ENCODE measurements around the gene CIBAR2. TPM values are rescaled to one million over a fixed set of nuclear protein-coding genes. Genes with fewer than 3 reads are reported as not detected.

CIBAR2 gene
- total and polyA plus RNA-seq, 10 of the 15 experiments (the other 5 are each of a cell fraction or from before 2014, with no cell fraction given): 0.05 to 0.16 (median 0.07) TPM; not detected in 7

- ChIA-PET RAD21 (ENCODE audit: unreplicated experiment) (interaction anchor here (1.9 kb wide), 1 partner anchor 27 kb away, joined by 9 read pairs; no protein-coding TSS in a partner anchor), SMC1A (ENCODE audit: uncharacterized antibody, unreplicated experiment) (interaction anchor here (1.3 to 1.8 kb wide), 2 partner anchors 16 to 87 kb away, joined by 3 to 4 read pairs; no protein-coding TSS in a partner anchor), CTCF (interaction anchor here (1.4 to 1.6 kb wide), 2 partner anchors 16 to 104 kb away, joined by 4 read pairs; no protein-coding TSS in a partner anchor), POLR2A (interaction anchor here (1.6 to 2.8 kb wide), 3 partner anchors 10 to 16 kb away, joined by 3 to 7 read pairs (median 6); no protein-coding TSS in a partner anchor)
- FAIRE-seq (no peak), DNase-seq (ENCODE audit: low read depth, low spot score) (no peak), ATAC-seq (no peak)
- H3K27me3 ChIP-seq (replicated peaks in 1 of 2; ENCODE audit: control insufficient read depth in 2 of 2, insufficient read depth in 2 of 2, low read length in 1 of 2): no peaks in the 10 kb centered on the region
- BruUV-seq (replicated peaks): no TSS peak
- H3K9me3 ChIP-seq (replicated peaks; ENCODE audit: control insufficient read depth, insufficient read depth, low read length): no peaks in the 10 kb centered on the region; the same call in 2 of the 3 replicates
- H3K4me1 ChIP-seq (ENCODE audit: control insufficient read depth, insufficient read depth, low read length): peaks cover 9% of the 10 kb centered on the region
- no peak overlapping the region for H3K9ac ChIP-seq (ENCODE audit: control insufficient read depth, insufficient read depth, low read length)
- no peak overlapping the region for H2AFZ ChIP-seq (ENCODE audit: control insufficient read depth, low read depth, low read length)
- intact Hi-C loops (cut with micrococcal nuclease; ENCODE audit: unreplicated experiment): no loop called here
- no peaks in the 10 kb centered on the region for H3K79me2 ChIP-seq (ENCODE audit: control insufficient read depth, insufficient read depth, low read length)
- no peak overlapping the region for H3K27ac ChIP-seq (ENCODE audit: control insufficient read depth, insufficient read depth)
- no peaks in the 10 kb centered on the region for H4K20me1 ChIP-seq (ENCODE audit: control insufficient read depth, insufficient read depth)
- TF ChIP-seq NFYA (IDR thresholded peaks at IDR 0.05; ENCODE audit: borderline replicate concordance, low read depth, low read length) (no peak), FOXK2 (IDR thresholded peaks at IDR 0.05) (no peak), KLF5 (IDR thresholded peaks at IDR 0.05; ENCODE audit: partially characterized antibody) (no peak), SIN3A (IDR thresholded peaks at IDR 0.05; ENCODE audit: low read depth, low read length) (no peak), CREB1 (IDR thresholded peaks at IDR 0.05; ENCODE audit: low read depth) (no peak), IKZF1 (conservative IDR thresholded peaks at IDR 0.05) (no peak), FOS (IDR thresholded peaks at IDR 0.05; ENCODE audit: borderline replicate concordance, extremely low read depth, insufficient read length) (no peak), PRDM15 (CRISPR knock-in tag; IDR thresholded peaks at IDR 0.05) (no peak), ASH2L (IDR thresholded peaks at IDR 0.05; ENCODE audit: borderline replicate concordance, low read depth) (no peak)
- TF ChIP-seq, protein P1, sequence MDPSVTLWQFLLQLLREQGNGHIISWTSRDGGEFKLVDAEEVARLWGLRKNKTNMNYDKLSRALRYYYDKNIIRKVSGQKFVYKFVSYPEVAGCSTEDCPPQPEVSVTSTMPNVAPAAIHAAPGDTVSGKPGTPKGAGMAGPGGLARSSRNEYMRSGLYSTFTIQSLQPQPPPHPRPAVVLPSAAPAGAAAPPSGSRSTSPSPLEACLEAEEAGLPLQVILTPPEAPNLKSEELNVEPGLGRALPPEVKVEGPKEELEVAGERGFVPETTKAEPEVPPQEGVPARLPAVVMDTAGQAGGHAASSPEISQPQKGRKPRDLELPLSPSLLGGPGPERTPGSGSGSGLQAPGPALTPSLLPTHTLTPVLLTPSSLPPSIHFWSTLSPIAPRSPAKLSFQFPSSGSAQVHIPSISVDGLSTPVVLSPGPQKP (IDR thresholded peaks at IDR 0.05; ENCODE audit: low read depth, low read length): no peak
- no peak overlapping the region for H3K4me2 ChIP-seq (ENCODE audit: control insufficient read depth, insufficient read depth)
- WGBS (ENCODE audit: insufficient coverage, insufficient replicate concordance, low lambda C conversion rate, missing lambda C conversion rate): 57% methylated on average over 17 of the region's 17 CpGs
- no peak overlapping the region for H3K4me3 ChIP-seq
- in situ Hi-C loops (cut with MboI): no loop called here
- no peaks in the 10 kb centered on the region for H3K36me3 ChIP-seq (ENCODE audit: control insufficient read depth in 2 of 2, insufficient read depth in 2 of 2, low read length in 1 of 2)
Observed at GRCh38 chr16:85141491-85142128, 29.3 kb upstream of the CIBAR2 start.
